VCaP (cell line): ENCODE results near the gene KNDC1.

Experiments
- H3K27ac ChIP-seq: fragments of 450-650 bp; 2 replicates; pipeline ENCODE4 v1.5.1; 2017
- TF ChIP-seq, protein P1 (sequence below): fragments of 450-650 bp; conservative IDR thresholded peaks from 2 replicates; pipeline ENCODE4 v1.5.1; 2017; ENCODE audit warnings: mild to moderate bottlenecking, moderate library complexity

KNDC1 gene

DNA sequence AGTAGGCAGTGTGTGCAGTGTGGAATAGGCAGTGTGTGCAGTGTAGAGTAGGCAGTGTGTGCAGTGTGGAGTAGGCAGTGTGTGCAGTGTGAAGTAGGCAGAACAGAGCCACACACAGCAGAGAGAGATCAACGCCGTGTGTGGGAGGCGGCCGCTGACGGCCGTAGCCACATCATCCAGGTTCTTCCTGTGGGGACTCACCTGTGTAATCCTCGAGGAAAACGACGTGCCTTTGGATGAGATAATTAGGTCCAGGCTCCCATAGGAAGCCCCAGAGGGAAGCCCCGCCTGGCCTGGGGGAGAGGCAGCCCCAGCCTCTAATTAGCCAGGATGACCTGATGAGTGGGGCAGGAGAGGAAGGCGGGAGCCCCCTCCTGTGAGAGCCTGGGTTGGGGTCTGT is 25.4 kb downstream of the KNDC1 start:
- no peak overlapping the region for H3K27ac ChIP-seq
- TF ChIP-seq, protein P1, sequence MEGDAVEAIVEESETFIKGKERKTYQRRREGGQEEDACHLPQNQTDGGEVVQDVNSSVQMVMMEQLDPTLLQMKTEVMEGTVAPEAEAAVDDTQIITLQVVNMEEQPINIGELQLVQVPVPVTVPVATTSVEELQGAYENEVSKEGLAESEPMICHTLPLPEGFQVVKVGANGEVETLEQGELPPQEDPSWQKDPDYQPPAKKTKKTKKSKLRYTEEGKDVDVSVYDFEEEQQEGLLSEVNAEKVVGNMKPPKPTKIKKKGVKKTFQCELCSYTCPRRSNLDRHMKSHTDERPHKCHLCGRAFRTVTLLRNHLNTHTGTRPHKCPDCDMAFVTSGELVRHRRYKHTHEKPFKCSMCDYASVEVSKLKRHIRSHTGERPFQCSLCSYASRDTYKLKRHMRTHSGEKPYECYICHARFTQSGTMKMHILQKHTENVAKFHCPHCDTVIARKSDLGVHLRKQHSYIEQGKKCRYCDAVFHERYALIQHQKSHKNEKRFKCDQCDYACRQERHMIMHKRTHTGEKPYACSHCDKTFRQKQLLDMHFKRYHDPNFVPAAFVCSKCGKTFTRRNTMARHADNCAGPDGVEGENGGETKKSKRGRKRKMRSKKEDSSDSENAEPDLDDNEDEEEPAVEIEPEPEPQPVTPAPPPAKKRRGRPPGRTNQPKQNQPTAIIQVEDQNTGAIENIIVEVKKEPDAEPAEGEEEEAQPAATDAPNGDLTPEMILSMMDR = no peak

DNA sequence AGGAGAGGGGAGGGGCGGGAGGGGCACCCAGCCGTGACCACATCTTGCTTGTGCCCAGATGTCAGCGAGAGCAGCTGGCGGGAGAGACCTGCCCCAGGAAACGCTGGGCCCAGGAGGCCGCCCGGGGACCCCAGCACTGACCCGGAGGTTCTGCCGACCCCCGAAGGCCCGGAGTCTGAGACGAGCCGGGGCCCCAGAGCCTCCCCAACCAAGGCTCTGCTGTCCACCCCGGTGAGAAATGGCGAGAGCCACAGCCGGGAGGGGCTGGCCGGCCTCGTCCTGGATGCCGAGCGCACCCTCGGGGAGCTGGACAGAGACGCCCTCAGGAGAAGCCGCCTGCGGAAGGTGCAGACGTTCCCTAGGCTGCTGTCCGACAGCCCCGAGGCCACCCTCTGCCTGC is 25.9 kb downstream of the KNDC1 start:
- no peak overlapping the region for H3K27ac ChIP-seq
- TF ChIP-seq, protein P1 = no peak

DNA sequence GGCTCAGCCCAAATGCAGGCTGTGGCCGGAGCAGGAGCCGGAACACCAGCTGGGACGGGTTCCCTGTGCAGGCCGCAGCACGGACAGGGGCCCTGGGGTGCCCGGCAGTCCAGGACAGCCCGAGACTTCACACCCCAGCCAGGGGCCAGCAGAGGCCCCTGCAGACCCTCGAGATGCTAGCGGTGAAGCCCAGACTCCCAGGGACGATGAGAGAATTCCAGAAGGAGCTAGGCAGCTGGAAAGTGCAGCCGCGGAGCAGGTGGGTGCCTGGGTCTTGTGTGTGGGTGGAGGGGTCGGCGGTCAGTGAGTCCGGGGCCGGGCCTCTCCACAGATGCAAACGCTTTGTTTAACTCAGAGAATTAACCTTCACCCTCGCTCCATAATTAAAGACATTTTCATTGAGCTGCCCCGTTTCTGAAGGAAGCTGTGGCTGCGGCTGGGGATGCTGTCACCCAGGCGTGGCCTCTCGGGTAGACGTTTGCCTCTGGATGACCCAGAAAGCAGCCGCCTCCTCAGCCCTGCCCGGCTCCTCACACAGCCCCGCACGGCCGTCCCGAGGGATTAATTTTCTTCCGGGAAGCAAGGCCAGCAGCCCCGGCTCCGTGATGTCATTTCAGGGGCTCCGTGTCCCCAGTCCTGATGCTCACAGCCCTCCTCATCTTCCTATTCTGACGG is 26.5 kb downstream of the KNDC1 start:
- no peak overlapping the region for H3K27ac ChIP-seq

DNA sequence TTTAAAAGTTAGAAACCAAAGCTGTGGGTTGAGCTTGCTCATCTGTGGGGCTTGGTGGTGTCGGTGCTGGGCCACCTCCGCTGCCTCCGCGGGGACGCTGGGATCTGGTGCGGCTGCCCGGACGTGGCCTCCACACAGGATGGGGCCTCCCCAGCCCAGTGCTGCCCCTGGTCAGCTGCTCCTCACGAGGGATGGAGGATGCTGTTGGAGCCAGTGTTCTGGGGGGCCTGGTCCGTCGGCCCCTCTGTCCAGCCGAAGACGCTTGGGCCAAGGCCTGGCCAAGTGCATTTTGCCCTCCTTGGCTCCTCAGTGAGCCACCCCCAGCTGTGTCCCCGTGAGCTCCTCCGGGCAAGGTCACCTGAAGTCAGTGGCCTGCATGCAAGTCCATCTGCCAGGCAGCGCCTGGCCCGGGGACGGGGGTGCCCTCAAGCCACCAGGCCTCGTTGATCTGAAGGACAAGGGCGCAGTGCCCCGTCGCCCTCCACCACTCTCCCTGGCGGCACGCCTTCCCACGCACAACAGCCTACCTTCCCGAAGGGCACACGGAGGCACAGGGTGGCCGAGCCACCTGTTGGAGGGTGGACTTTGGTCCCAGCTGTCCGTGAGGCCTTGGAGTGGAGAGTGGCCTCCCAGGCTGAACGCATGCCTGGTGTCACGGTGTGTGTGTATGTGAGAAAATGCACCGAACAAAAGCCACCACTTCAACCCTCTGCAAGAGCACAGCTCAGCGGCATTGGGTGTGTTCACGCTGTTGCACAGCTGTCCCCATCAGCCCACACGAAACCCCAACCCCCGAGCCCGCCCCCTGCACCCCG is 27.3 kb downstream of the KNDC1 start:
- TF ChIP-seq, protein P1 = no peak
- no peak overlapping the region for H3K27ac ChIP-seq

More for the DNA sequence above, 26.5 kb downstream of the KNDC1 start:
- TF ChIP-seq, protein P1 = no peak

DNA sequence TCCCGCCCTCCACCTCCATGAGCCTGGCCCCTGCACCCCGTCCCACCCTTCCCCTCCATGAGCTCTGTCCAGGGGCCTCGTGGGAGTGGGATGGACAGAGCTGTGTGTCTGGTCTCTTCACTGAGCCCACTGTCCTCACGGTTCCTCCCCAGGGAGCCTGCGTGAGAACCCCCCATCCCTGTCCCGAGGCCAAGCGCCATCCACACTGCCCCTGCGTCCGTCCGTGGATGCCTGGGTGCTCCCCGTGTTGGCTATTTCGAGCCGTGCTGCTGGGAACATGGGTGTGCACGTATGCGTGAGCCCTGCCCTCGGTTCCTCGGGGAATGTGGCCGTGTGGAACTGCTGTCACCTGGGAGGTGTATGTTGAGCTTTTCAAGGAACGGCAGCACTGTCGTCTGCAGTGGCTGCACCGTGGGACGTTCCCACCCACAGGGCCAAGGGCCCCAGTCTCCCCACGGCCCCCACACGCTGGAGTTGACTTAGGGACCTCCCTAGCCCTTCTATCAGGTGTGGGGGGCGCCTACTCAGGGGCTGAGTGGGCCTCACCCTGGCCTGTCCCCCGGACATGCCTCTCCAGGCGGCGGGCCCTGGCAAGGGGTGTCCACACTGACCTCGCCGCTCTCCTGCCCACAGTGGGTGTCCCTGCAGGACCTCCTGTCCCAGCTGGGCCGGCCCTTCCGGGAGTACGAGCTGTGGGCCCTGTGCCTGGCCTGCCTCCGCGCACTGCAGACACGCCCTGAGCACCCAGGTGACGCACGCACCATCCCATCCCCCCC is 28.1 kb downstream of the KNDC1 start:
- TF ChIP-seq, protein P1 = no peak
- no peak overlapping the region for H3K27ac ChIP-seq

DNA sequence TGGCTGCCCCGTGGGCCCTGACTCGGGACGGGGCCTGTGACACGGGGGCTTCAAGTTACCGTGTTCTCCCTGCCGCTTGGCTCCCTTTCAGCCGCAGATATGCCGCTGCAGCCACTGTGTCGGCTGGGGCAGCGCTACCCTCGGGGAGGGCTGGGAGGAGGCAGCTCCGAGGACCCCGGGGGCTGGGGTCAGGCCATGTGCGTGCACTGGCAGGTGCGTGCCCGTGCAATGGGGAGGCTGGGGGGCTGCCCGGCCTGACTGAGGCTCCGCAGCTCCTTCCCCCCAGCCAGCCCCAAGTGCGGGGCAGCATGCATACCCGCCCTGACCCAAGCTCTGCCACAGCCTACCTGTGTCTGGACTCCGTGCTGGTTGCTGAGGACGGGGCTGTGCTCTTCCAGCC is 29.2 kb downstream of the KNDC1 start:
- no peak overlapping the region for H3K27ac ChIP-seq
- TF ChIP-seq, protein P1 = no peak

DNA sequence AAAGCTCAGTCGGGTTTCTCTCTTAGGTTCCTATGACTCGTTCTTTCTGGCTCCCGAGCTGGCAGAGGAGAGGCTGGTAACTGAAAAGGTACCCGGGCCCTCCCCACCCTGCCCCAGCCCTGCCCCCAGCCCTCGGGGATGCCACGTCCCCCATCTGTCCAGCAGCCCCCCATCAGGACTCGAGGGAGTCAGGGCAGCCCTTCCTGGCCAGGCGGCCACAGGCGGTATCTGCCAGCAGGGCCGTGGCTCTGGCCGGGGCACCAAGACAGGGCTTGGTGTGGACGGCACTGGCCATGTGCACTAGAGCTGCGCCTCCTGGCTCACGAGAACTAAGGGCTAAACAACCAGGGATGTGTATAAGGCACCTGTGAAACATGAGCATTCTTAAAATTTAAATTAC is 29.7 kb downstream of the KNDC1 start:
- TF ChIP-seq, protein P1 = no peak
- H3K27ac ChIP-seq = no peak overlapping the region
